GM23338 (cell line): ENCODE measurements around the gene PLCL1. TPM values are rescaled to one million over a fixed set of nuclear protein-coding genes. Genes with fewer than 3 reads are reported as not detected.
"Not testable (repeated sequence)": the region's sequence is repeated elsewhere in the genome, so short reads cannot be mapped to it uniquely, and the experiment has no call there.

Experiments used
- ATAC-seq: fragments of 200-7000 bp; cut with Tn5 transposase; 3 replicates; pipeline ENCODE4 v1.9.1; 2020
- DNase-seq: peaks from one replicate; pipeline ENCODE4 v3.0.0-alpha.2; 2015; ENCODE audit warnings: low spot score
- H2AFZ ChIP-seq: fragments of 200-600 bp; sonication (generic); 2 replicates; pipeline ENCODE4 v1.8.0; 2016; ENCODE audit warnings: antibody characterized with exemption, mild to moderate bottlenecking, moderate library complexity
- H3F3A ChIP-seq: fragments of 200-600 bp; sonication (generic); replicated peaks from 2 replicates; pipeline ENCODE4 v1.8.0; 2017; ENCODE audit warnings: antibody characterized with exemption, mixed run types, low read depth
- H3K27ac ChIP-seq: fragments of 200-600 bp; sonication (generic); 2 replicates; pipeline ENCODE4 v1.6.1; 2016; ENCODE audit warnings: low read depth
- H3K27me3 ChIP-seq: fragments of 200-600 bp; sonication (generic); 2 replicates; pipeline ENCODE4 v1.8.0; 2016; ENCODE audit warnings: mild to moderate bottlenecking, mixed run types, moderate library complexity; ENCODE audit not compliant: insufficient read depth
- H3K36me3 ChIP-seq: fragments of 200-600 bp; sonication (generic); 2 replicates; pipeline ENCODE4 v1.8.0; 2016; ENCODE audit warnings: mild to moderate bottlenecking; ENCODE audit not compliant: insufficient read depth
- H3K4me1 ChIP-seq: fragments of 200-600 bp; sonication (generic); 2 replicates; pipeline ENCODE4 v1.8.0; 2016; ENCODE audit warnings: mild to moderate bottlenecking, moderate library complexity; ENCODE audit not compliant: insufficient read depth
- H3K4me2 ChIP-seq: fragments of 200-600 bp; sonication (generic); 2 replicates; pipeline ENCODE4 v1.7.1; 2017; ENCODE audit warnings: mixed run types
- H3K4me3 ChIP-seq: fragments of 200-600 bp; sonication (generic); 2 replicates; pipeline ENCODE4 v1.6.1; 2016; ENCODE audit warnings: mixed run types
- H3K79me2 ChIP-seq: fragments of 200-600 bp; sonication (generic); replicated peaks from 2 replicates; pipeline ENCODE4 v1.8.0; 2017; ENCODE audit warnings: mild to moderate bottlenecking; ENCODE audit not compliant: insufficient read depth
- H3K9me2 ChIP-seq: fragments of 200-600 bp; sonication (generic); 2 replicates; pipeline ENCODE4 v1.8.0; 2017; ENCODE audit not compliant: insufficient read depth
- H4K20me1 ChIP-seq: fragments of 200-600 bp; sonication (generic); replicated peaks from 2 replicates; pipeline ENCODE4 v1.8.0; 2017; ENCODE audit warnings: mild to moderate bottlenecking; ENCODE audit not compliant: insufficient read depth
- H3K27ac Mint-ChIP-seq: 2 replicates; pipeline ENCODE4 v1.8.0; 2020; ENCODE audit warnings: inconsistent platforms, mild to moderate bottlenecking, moderate library complexity, mixed read lengths
- H3K27me3 Mint-ChIP-seq: 3 replicates; pipeline ENCODE4 v1.8.0; 2022; ENCODE audit warnings: low read depth, mild to moderate bottlenecking, moderate library complexity, mixed read lengths, inconsistent platforms; ENCODE audit not compliant: insufficient read depth, poor library complexity
- H3K36me3 Mint-ChIP-seq: 3 replicates; pipeline ENCODE4 v1.8.0; 2021; ENCODE audit warnings: low read depth, mild to moderate bottlenecking, inconsistent platforms, moderate library complexity, mixed read lengths
- H3K4me1 Mint-ChIP-seq: 3 replicates; pipeline ENCODE4 v1.8.0; 2020; ENCODE audit warnings: mild to moderate bottlenecking, inconsistent platforms, mixed read lengths
- H3K4me3 Mint-ChIP-seq: 3 replicates; pipeline ENCODE4 v1.8.0; 2021; ENCODE audit warnings: moderate library complexity, mild to moderate bottlenecking, inconsistent platforms, mixed read lengths
- H3K9me3 Mint-ChIP-seq: 3 replicates; pipeline ENCODE4 v1.8.0; 2020; ENCODE audit warnings: moderate library complexity, mild to moderate bottlenecking, inconsistent platforms, mixed read lengths
- CREB1 ChIP-seq: fragments of 250-450 bp; sonication (Bioruptor Pico); IDR thresholded peaks from 2 replicates; pipeline ENCODE4 v1.5.0; 2020; ENCODE audit warnings: low read depth, mild to moderate bottlenecking, moderate library complexity
- EZH2phosphoT487 ChIP-seq: fragments of 200-600 bp; sonication (generic); IDR thresholded peaks from one replicate; pipeline ENCODE4 v1.8.1; 2018; ENCODE audit warnings: antibody characterized with exemption; ENCODE audit not compliant: unreplicated experiment
- NANOG ChIP-seq: IDR thresholded peaks from 2 replicates; pipeline ENCODE4 v1.6.1; 2016; ENCODE audit warnings: antibody characterized with exemption, borderline replicate concordance
- STAT1 ChIP-seq: IDR thresholded peaks from one replicate; pipeline ENCODE4 v1.6.1; 2016; ENCODE audit warnings: antibody characterized with exemption; ENCODE audit not compliant: unreplicated experiment
- ZNF114 ChIP-seq: fragments of 250-450 bp; sonication (Bioruptor Pico); IDR thresholded peaks from 2 replicates; pipeline ENCODE4 v1.5.0; 2020; ENCODE audit warnings: mild to moderate bottlenecking, moderate library complexity
- ZNF331 ChIP-seq: fragments of 250-450 bp; sonication (Bioruptor Pico); IDR thresholded peaks from 2 replicates; pipeline ENCODE4 v1.5.0; 2020; ENCODE audit warnings: low read depth, mild to moderate bottlenecking, moderate library complexity
- polyA plus RNA-seq: library from polyadenylated mRNA; unstranded; fragments of >200 nt; fragmentation: Nextera tagmentation; extraction: Ambion mirVana; gene quantifications from 2 replicates; pipeline ENCODE4 v1.2.1, GENCODE V29; 2016
- total RNA-seq: library from RNA; depleted of rRNA; stranded (reverse); fragments of >200 nt; shearing (Covaris generic); gene quantifications from 2 replicates; pipeline ENCODE4 v1.2.3, GENCODE V29; 2014
- TF ChIP-seq, protein P1 (sequence below): IDR thresholded peaks from 2 replicates; pipeline ENCODE4 v1.6.1; 2016; ENCODE audit warnings: antibody characterized with exemption
- TF ChIP-seq, protein P2 (sequence below): IDR thresholded peaks from one replicate; pipeline ENCODE4 v1.6.1; 2018; ENCODE audit warnings: antibody characterized with exemption; ENCODE audit not compliant: unreplicated experiment
- TF ChIP-seq, protein P3 (sequence below): fragments of 250-450 bp; sonication (Bioruptor Pico); IDR thresholded peaks from 2 replicates; pipeline ENCODE4 v1.5.0; 2020; ENCODE audit warnings: mild to moderate bottlenecking, moderate library complexity
- TF ChIP-seq, protein P4 (sequence below), 2 experiments: fragments of 200-600 bp in 1 of 2; sonication (generic) in 1 of 2; conservative IDR thresholded peaks; 2 replicates each; pipeline versions ENCODE4 v1.5.1 to v1.6.1; 2016 to 2017; ENCODE audit warnings: antibody characterized with exemption in 2 of 2, low read depth in 2 of 2, mild to moderate bottlenecking in 2 of 2, moderate library complexity in 1 of 2

The PLCL1 gene
- total and polyA plus RNA-seq, 2 experiments from 2014 or later: not detected

DNA sequence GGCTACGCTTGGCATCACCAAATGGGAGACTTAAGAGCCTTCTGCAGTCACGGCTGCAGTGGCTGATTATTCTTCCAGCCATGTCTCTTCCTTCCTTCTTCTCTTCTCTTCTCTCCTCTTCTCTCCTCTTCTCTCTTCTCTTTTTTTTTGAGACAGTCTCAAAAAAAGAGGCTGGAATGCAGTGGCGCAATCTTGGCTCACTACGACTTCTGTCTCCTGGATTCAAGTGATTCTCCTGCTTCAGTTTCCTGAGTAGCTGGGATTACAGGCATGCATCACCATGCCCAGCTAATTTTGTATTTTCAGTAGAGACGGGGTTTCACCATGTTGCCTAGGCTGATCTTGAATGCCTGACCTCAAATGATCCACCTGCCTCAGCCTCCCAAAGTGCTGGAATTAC lies 225.2 kb downstream of the PLCL1 start:
- H3K36me3 Mint-ChIP-seq, H3K9me2 ChIP-seq, H3K4me2 ChIP-seq, H3K79me2 ChIP-seq, H3K4me1 Mint-ChIP-seq, H3K27ac Mint-ChIP-seq, H3K27me3 Mint-ChIP-seq, H3K9me3 Mint-ChIP-seq, DNase-seq, ATAC-seq, H3K4me1 ChIP-seq, H3K27ac ChIP-seq, H3K4me3 Mint-ChIP-seq, H3K36me3 ChIP-seq, H3K4me3 ChIP-seq, H2AFZ ChIP-seq, H3K27me3 ChIP-seq, H4K20me1 ChIP-seq, H3F3A ChIP-seq: not testable (repeated sequence)

DNA sequence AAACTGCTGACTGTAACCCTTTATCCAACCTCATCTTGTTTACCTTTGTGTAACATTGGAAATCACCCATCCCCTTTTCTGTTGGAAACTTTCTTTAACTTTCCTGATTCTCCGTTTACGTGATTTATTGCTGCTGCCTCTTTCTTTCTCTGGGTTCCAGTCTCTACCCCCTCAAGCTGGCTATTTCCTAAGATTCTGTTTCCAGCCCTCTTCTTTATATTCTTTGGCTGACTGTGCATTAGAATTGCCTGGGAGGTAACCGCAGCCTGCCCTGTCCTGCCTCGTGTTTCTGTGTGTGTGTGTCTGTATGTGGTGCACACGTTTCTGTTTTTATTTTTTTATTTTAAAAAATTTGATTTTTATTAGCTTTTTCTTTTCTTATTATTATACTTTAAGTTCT lies 229.2 kb downstream of the PLCL1 start:
- no peak for DNase-seq
- no peaks in the 10 kb centered on the region for H3K27me3 Mint-ChIP-seq
- H3K79me2 ChIP-seq: no peaks in the 10 kb centered on the region
- no peak overlapping the region for H3K27ac Mint-ChIP-seq
- no peak for ATAC-seq
- no peaks in the 10 kb centered on the region for H3K36me3 ChIP-seq
- no peaks in the 10 kb centered on the region for H3K4me1 Mint-ChIP-seq
- peaks cover under 1% of the 10 kb centered on the region; the same call in 1 of the 2 replicates for H3K4me1 ChIP-seq
- no peaks in the 10 kb centered on the region for H3F3A ChIP-seq
- no peak overlapping the region for H3K4me2 ChIP-seq
- no peaks in the 10 kb centered on the region for H3K27me3 ChIP-seq
- no peak overlapping the region for H3K4me3 Mint-ChIP-seq
- no peaks in the 10 kb centered on the region for H3K36me3 Mint-ChIP-seq
- H2AFZ ChIP-seq: peak overlapping the region; percentile 28; the same call in 1 of the 2 replicates
- no peak overlapping the region for H3K4me3 ChIP-seq
- H3K9me3 Mint-ChIP-seq: no peaks in the 10 kb centered on the region
- no peaks in the 10 kb centered on the region for H3K9me2 ChIP-seq
- H4K20me1 ChIP-seq: no peaks in the 10 kb centered on the region
- no peak overlapping the region for H3K27ac ChIP-seq
- TF ChIP-seq CREB1 (CRISPR knock-in tag) (no peak), ZNF331 (CRISPR knock-in tag) (no peak), ZNF114 (no peak), NANOG (no peak), EZH2phosphoT487 (no peak), STAT1 (no peak)
- TF ChIP-seq, protein P1, sequence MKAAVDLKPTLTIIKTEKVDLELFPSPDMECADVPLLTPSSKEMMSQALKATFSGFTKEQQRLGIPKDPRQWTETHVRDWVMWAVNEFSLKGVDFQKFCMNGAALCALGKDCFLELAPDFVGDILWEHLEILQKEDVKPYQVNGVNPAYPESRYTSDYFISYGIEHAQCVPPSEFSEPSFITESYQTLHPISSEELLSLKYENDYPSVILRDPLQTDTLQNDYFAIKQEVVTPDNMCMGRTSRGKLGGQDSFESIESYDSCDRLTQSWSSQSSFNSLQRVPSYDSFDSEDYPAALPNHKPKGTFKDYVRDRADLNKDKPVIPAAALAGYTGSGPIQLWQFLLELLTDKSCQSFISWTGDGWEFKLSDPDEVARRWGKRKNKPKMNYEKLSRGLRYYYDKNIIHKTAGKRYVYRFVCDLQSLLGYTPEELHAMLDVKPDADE: no peak
- TF ChIP-seq, protein P2, sequence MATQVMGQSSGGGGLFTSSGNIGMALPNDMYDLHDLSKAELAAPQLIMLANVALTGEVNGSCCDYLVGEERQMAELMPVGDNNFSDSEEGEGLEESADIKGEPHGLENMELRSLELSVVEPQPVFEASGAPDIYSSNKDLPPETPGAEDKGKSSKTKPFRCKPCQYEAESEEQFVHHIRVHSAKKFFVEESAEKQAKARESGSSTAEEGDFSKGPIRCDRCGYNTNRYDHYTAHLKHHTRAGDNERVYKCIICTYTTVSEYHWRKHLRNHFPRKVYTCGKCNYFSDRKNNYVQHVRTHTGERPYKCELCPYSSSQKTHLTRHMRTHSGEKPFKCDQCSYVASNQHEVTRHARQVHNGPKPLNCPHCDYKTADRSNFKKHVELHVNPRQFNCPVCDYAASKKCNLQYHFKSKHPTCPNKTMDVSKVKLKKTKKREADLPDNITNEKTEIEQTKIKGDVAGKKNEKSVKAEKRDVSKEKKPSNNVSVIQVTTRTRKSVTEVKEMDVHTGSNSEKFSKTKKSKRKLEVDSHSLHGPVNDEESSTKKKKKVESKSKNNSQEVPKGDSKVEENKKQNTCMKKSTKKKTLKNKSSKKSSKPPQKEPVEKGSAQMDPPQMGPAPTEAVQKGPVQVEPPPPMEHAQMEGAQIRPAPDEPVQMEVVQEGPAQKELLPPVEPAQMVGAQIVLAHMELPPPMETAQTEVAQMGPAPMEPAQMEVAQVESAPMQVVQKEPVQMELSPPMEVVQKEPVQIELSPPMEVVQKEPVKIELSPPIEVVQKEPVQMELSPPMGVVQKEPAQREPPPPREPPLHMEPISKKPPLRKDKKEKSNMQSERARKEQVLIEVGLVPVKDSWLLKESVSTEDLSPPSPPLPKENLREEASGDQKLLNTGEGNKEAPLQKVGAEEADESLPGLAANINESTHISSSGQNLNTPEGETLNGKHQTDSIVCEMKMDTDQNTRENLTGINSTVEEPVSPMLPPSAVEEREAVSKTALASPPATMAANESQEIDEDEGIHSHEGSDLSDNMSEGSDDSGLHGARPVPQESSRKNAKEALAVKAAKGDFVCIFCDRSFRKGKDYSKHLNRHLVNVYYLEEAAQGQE: no peak
- TF ChIP-seq, protein P3, sequence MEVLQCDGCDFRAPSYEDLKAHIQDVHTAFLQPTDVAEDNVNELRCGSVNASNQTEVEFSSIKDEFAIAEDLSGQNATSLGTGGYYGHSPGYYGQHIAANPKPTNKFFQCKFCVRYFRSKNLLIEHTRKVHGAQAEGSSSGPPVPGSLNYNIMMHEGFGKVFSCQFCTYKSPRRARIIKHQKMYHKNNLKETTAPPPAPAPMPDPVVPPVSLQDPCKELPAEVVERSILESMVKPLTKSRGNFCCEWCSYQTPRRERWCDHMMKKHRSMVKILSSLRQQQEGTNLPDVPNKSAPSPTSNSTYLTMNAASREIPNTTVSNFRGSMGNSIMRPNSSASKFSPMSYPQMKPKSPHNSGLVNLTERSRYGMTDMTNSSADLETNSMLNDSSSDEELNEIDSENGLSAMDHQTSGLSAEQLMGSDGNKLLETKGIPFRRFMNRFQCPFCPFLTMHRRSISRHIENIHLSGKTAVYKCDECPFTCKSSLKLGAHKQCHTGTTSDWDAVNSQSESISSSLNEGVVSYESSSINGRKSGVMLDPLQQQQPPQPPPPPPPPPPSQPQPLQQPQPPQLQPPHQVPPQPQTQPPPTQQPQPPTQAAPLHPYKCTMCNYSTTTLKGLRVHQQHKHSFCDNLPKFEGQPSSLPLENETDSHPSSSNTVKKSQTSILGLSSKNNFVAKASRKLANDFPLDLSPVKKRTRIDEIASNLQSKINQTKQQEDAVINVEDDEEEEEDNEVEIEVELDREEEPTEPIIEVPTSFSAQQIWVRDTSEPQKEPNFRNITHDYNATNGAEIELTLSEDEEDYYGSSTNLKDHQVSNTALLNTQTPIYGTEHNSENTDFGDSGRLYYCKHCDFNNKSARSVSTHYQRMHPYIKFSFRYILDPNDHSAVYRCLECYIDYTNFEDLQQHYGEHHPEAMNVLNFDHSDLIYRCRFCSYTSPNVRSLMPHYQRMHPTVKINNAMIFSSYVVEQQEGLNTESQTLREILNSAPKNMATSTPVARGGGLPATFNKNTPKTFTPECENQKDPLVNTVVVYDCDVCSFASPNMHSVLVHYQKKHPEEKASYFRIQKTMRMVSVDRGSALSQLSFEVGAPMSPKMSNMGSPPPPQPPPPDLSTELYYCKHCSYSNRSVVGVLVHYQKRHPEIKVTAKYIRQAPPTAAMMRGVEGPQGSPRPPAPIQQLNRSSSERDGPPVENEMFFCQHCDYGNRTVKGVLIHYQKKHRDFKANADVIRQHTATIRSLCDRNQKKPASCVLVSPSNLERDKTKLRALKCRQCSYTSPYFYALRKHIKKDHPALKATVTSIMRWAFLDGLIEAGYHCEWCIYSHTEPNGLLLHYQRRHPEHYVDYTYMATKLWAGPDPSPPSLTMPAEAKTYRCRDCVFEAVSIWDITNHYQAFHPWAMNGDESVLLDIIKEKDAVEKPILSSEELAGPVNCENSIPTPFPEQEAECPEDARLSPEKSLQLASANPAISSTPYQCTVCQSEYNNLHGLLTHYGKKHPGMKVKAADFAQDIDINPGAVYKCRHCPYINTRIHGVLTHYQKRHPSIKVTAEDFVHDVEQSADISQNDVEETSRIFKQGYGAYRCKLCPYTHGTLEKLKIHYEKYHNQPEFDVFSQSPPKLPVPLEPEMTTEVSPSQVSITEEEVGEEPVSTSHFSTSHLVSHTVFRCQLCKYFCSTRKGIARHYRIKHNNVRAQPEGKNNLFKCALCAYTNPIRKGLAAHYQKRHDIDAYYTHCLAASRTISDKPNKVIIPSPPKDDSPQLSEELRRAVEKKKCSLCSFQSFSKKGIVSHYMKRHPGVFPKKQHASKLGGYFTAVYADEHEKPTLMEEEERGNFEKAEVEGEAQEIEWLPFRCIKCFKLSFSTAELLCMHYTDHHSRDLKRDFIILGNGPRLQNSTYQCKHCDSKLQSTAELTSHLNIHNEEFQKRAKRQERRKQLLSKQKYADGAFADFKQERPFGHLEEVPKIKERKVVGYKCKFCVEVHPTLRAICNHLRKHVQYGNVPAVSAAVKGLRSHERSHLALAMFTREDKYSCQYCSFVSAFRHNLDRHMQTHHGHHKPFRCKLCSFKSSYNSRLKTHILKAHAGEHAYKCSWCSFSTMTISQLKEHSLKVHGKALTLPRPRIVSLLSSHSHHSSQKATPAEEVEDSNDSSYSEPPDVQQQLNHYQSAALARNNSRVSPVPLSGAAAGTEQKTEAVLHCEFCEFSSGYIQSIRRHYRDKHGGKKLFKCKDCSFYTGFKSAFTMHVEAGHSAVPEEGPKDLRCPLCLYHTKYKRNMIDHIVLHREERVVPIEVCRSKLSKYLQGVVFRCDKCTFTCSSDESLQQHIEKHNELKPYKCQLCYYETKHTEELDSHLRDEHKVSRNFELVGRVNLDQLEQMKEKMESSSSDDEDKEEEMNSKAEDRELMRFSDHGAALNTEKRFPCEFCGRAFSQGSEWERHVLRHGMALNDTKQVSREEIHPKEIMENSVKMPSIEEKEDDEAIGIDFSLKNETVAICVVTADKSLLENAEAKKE: no peak
- TF ChIP-seq, protein P4, sequence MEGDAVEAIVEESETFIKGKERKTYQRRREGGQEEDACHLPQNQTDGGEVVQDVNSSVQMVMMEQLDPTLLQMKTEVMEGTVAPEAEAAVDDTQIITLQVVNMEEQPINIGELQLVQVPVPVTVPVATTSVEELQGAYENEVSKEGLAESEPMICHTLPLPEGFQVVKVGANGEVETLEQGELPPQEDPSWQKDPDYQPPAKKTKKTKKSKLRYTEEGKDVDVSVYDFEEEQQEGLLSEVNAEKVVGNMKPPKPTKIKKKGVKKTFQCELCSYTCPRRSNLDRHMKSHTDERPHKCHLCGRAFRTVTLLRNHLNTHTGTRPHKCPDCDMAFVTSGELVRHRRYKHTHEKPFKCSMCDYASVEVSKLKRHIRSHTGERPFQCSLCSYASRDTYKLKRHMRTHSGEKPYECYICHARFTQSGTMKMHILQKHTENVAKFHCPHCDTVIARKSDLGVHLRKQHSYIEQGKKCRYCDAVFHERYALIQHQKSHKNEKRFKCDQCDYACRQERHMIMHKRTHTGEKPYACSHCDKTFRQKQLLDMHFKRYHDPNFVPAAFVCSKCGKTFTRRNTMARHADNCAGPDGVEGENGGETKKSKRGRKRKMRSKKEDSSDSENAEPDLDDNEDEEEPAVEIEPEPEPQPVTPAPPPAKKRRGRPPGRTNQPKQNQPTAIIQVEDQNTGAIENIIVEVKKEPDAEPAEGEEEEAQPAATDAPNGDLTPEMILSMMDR (conservative IDR thresholded peaks at IDR 0.05; ENCODE audit: low read depth in 2 of 2): no peak
